Vagina (tissue), 2 donors: ENCODE results near the gene DHFR.

Source experiments
- POLR2A ChIP-seq, 2 donors: fragments of 450-650 bp; IDR thresholded peaks; one replicate each; pipeline ENCODE4 v1.6.1; 2017; ENCODE audit warnings: antibody characterized with exemption in 2 of 2, mild to moderate bottlenecking in 2 of 2, moderate library complexity in 2 of 2
- POLR2AphosphoS5 ChIP-seq, 2 donors: sonication (generic); formaldehyde crosslinking; IDR thresholded peaks; one replicate each; pipeline ENCODE4 v1.9.0; 2017; ENCODE audit warnings: antibody characterized with exemption in 2 of 2, mild to moderate bottlenecking in 2 of 2, low read depth in 1 of 2; ENCODE audit not compliant: insufficient read depth in 1 of 2
- TF ChIP-seq, protein P1 (sequence below), 3 experiments: fragments of 450-650 bp in 2 of 3; fragments of 200-600 bp in 1 of 3; sonication (generic) in 1 of 3; IDR thresholded peaks; one replicate each; pipeline ENCODE4 v1.5.1; 2017 to 2019; ENCODE audit warnings: antibody characterized with exemption in 3 of 3, mild to moderate bottlenecking in 2 of 3, moderate library complexity in 2 of 3

DNA sequence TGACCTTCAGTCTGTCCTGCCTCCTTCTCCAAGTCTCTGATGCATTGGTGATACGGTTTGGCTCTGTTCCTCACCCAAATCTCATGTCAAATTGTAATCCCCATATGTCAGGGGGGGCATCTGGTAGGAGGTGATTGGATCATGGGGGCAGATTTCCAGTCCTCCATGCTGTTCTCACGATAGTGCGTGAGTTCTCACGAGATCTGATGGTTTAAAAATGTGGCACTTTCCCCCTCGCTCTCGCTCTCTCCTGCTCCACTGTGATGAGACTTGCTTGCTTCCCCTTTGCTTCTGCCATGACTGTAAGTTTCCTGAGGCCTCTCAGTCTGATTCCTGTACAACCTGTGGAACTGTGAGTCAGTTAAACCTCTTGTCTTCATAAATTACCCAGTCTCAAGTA, 70.0 kb downstream of the DHFR start:
- TF ChIP-seq POLR2A (IDR thresholded peaks at IDR 0.05) (no peak), POLR2AphosphoS5 (IDR thresholded peaks at IDR 0.05; ENCODE audit: insufficient read depth in 1 of 2, low read depth in 1 of 2) (no peak)
- TF ChIP-seq, protein P1, sequence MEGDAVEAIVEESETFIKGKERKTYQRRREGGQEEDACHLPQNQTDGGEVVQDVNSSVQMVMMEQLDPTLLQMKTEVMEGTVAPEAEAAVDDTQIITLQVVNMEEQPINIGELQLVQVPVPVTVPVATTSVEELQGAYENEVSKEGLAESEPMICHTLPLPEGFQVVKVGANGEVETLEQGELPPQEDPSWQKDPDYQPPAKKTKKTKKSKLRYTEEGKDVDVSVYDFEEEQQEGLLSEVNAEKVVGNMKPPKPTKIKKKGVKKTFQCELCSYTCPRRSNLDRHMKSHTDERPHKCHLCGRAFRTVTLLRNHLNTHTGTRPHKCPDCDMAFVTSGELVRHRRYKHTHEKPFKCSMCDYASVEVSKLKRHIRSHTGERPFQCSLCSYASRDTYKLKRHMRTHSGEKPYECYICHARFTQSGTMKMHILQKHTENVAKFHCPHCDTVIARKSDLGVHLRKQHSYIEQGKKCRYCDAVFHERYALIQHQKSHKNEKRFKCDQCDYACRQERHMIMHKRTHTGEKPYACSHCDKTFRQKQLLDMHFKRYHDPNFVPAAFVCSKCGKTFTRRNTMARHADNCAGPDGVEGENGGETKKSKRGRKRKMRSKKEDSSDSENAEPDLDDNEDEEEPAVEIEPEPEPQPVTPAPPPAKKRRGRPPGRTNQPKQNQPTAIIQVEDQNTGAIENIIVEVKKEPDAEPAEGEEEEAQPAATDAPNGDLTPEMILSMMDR (IDR thresholded peaks at IDR 0.05), result no peak
